SU-DHL-6 (cell line): ENCODE results near the gene GOSR2.

Experiments
- EZH2phosphoT487 ChIP-seq: fragments of 200-600 bp; sonication (generic), shearing (Covaris generic); conservative IDR thresholded peaks from 2 replicates; pipeline ENCODE4 v1.6.1; 2018; ENCODE audit warnings: mild to moderate bottlenecking, antibody characterized with exemption, low read length, moderate library complexity, mixed read lengths
- TF ChIP-seq, protein P1 (sequence below): fragments of 200-600 bp; sonication (generic); IDR thresholded peaks from one replicate; pipeline ENCODE4 v1.5.1; 2017; ENCODE audit warnings: antibody characterized with exemption, mild to moderate bottlenecking, low read length, moderate library complexity; ENCODE audit not compliant: insufficient read depth, poor library complexity, severe bottlenecking

DNA sequence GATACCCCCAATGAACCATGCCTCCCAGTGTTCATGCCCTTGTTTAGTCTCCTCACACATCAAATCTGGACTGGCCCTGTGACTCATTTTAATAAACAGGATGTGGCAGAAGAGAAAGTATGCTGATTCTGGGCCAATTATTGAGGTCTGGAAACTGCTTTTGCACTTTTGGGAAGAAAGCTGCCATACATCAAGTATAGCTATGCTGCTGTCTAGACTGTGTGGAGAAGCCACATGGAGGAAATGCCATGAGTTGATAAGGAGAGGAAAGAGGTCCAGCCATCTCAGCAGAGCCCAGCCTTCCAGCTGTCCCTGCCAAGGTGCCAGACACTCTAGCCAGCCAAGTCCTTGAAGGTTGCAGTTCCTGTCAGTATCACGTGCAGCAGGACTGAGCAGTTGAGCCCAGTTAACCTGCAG is 39.4 kb downstream of the GOSR2 start:
- TF ChIP-seq, protein P1, sequence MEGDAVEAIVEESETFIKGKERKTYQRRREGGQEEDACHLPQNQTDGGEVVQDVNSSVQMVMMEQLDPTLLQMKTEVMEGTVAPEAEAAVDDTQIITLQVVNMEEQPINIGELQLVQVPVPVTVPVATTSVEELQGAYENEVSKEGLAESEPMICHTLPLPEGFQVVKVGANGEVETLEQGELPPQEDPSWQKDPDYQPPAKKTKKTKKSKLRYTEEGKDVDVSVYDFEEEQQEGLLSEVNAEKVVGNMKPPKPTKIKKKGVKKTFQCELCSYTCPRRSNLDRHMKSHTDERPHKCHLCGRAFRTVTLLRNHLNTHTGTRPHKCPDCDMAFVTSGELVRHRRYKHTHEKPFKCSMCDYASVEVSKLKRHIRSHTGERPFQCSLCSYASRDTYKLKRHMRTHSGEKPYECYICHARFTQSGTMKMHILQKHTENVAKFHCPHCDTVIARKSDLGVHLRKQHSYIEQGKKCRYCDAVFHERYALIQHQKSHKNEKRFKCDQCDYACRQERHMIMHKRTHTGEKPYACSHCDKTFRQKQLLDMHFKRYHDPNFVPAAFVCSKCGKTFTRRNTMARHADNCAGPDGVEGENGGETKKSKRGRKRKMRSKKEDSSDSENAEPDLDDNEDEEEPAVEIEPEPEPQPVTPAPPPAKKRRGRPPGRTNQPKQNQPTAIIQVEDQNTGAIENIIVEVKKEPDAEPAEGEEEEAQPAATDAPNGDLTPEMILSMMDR = no peak
- no peak for TF ChIP-seq EZH2phosphoT487
